BE2C (cell line): ENCODE data around the gene PCK2.

Experiments
- DNase-seq: peaks from one replicate; pipeline ENCODE4 v3.0.0-alpha.2; 2020
- H3K27me3 ChIP-seq: fragments of 250-450 bp; sonication (Bioruptor Pico); 2 replicates; pipeline ENCODE4 v1.5.1; 2020; ENCODE audit warnings: mild to moderate bottlenecking
- H3K36me3 ChIP-seq: fragments of 250-450 bp; sonication (Bioruptor Pico); 2 replicates; pipeline ENCODE4 v1.5.1; 2020; ENCODE audit warnings: mild to moderate bottlenecking
- H3K4me1 ChIP-seq: fragments of 250-450 bp; sonication (Bioruptor Pico); 2 replicates; pipeline ENCODE4 v1.5.1; 2020
- H3K4me3 ChIP-seq: 2 replicates; pipeline ENCODE4 v1.5.1; 2011; ENCODE audit warnings: low read depth, low read length
- H3K9me3 ChIP-seq: fragments of 250-450 bp; sonication (Bioruptor Pico); 2 replicates; pipeline ENCODE4 v1.5.1; 2020
- CTCF ChIP-seq: IDR thresholded peaks from 2 replicates; pipeline ENCODE4 v1.5.1; 2012; ENCODE audit warnings: mild to moderate bottlenecking, low read depth, low read length

Gene PCK2

GRCh38 chr14:24065408-24065807 lies 28.7 kb upstream of the PCK2 start:
- DNase-seq = no peak
- no peaks in the 10 kb centered on the region for H3K36me3 ChIP-seq
- H3K27me3 ChIP-seq = no peaks in the 10 kb centered on the region
- TF ChIP-seq CTCF = no peak
- H3K4me1 ChIP-seq = no peaks in the 10 kb centered on the region
- no peaks in the 10 kb centered on the region for H3K9me3 ChIP-seq
- no peak overlapping the region for H3K4me3 ChIP-seq

GRCh38 chr14:24066496-24067132 lies 27.5 kb upstream of the PCK2 start:
- DNase-seq = no peak
- no peak overlapping the region for H3K4me3 ChIP-seq
- H3K27me3 ChIP-seq = no peaks in the 10 kb centered on the region
- no peaks in the 10 kb centered on the region for H3K36me3 ChIP-seq
- no peaks in the 10 kb centered on the region for H3K9me3 ChIP-seq
- H3K4me1 ChIP-seq = no peaks in the 10 kb centered on the region
- no peak for TF ChIP-seq CTCF

GRCh38 chr14:24067133-24068082 lies 26.7 kb upstream of the PCK2 start:
- DNase-seq = no peak
- TF ChIP-seq CTCF = no peak
- Histone ChIP-seq H3K4me1 (no peaks in the 10 kb centered on the region), H3K4me3 (no peak overlapping the region), H3K9me3 (no peaks in the 10 kb centered on the region), H3K36me3 (no peaks in the 10 kb centered on the region), H3K27me3 (no peaks in the 10 kb centered on the region)

- no peaks in the 10 kb centered on the region for H3K9me3 ChIP-seq
- H3K4me1 ChIP-seq = no peaks in the 10 kb centered on the region
- H3K4me3 ChIP-seq = no peak overlapping the region
- no peak for DNase-seq
- no peaks in the 10 kb centered on the region for H3K27me3 ChIP-seq
- H3K36me3 ChIP-seq = no peaks in the 10 kb centered on the region
- no peak for TF ChIP-seq CTCF
These were observed 25.2 kb upstream of the PCK2 start for GRCh38 chr14:24068711-24069410.

- H3K36me3 ChIP-seq = no peaks in the 10 kb centered on the region
- no peaks in the 10 kb centered on the region for H3K9me3 ChIP-seq
- TF ChIP-seq CTCF = no peak
These were observed 24.7 kb upstream of the PCK2 start for GRCh38 chr14:24069411-24069735.

More at GRCh38 chr14:24069411-24069735, 24.7 kb upstream of the PCK2 start:
- H3K4me1 ChIP-seq = no peaks in the 10 kb centered on the region
- DNase-seq = no peak
- no peak overlapping the region for H3K4me3 ChIP-seq
- no peaks in the 10 kb centered on the region for H3K27me3 ChIP-seq
